C4-2B (cell line): Measurements from ENCODE around the gene NOX5.

Source experiments
- ZFX ChIP-seq: fragments of 450-650 bp; IDR thresholded peaks from 2 replicates; pipeline ENCODE4 v1.6.1; 2017
- TF ChIP-seq, protein P1 (sequence below): fragments of 450-650 bp; conservative IDR thresholded peaks from 2 replicates; pipeline ENCODE4 v1.5.1; 2017; ENCODE audit warnings: mild to moderate bottlenecking

DNA sequence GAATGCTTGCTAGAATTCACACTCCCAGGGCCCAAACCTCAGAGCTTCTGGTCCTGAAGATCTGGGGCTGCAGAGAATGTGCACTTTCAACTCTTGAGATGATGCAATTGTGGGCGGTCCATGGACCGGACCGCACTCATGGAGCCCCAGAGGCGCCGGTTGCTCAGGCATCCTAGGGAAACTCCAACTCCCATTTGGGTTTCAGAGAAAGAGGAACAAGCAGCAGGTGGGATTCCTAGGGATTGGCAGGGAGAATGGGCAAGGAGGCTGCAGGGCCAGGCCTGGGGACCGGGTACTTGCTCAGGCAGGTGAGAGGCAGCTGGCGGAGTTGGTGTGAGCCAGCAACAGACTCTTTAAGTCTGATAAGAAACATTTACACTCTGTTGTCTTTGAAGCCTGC, 3.5 kb downstream of the NOX5 start:
- TF ChIP-seq, protein P1, sequence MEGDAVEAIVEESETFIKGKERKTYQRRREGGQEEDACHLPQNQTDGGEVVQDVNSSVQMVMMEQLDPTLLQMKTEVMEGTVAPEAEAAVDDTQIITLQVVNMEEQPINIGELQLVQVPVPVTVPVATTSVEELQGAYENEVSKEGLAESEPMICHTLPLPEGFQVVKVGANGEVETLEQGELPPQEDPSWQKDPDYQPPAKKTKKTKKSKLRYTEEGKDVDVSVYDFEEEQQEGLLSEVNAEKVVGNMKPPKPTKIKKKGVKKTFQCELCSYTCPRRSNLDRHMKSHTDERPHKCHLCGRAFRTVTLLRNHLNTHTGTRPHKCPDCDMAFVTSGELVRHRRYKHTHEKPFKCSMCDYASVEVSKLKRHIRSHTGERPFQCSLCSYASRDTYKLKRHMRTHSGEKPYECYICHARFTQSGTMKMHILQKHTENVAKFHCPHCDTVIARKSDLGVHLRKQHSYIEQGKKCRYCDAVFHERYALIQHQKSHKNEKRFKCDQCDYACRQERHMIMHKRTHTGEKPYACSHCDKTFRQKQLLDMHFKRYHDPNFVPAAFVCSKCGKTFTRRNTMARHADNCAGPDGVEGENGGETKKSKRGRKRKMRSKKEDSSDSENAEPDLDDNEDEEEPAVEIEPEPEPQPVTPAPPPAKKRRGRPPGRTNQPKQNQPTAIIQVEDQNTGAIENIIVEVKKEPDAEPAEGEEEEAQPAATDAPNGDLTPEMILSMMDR: no peak
- no peak for TF ChIP-seq ZFX
